HEK293 (cell line): ENCODE data around the gene PEX5L.

Source experiments
- CTCF ChIP-seq: fragments of 450-650 bp; formaldehyde crosslinking; IDR thresholded peaks from 2 replicates; pipeline ENCODE4 v1.5.1; 2016; ENCODE audit warnings: missing biosample characterization, missing genetic modification characterization
- ZNF302 ChIP-seq: fragments of 450-650 bp; formaldehyde crosslinking; IDR thresholded peaks from 2 replicates; pipeline ENCODE4 v1.5.1; 2016; ENCODE audit warnings: missing biosample characterization, missing genetic modification characterization, low read depth
- ZNF629 ChIP-seq: fragments of 450-650 bp; formaldehyde crosslinking; IDR thresholded peaks from 2 replicates; pipeline ENCODE4 v1.5.1; 2017; ENCODE audit warnings: missing biosample characterization, missing genetic modification characterization

GRCh38 chr3:179825527-179826246 is 211.1 kb downstream of the PEX5L start:
- TF ChIP-seq CTCF (no peak), ZNF629 (tag by site-specific recombination) (no peak), ZNF302 (tag by site-specific recombination) (no peak)
